Activated naive CD8-positive, alpha-beta T cell treated with anti-CD3 and anti-CD28 coated beads, Interleukin-2, amount 50 U/mL, for 16 hours (primary cell): ENCODE measurements around the gene GMDS.
"Not testable (repeated sequence)": the region's sequence is repeated elsewhere in the genome, so short reads cannot be mapped to it uniquely, and the experiment has no call there.

Source experiments
- DNase-seq: peaks from one replicate; pipeline ENCODE4 v3.0.0-alpha.2; 2020; ENCODE audit warnings: low read depth, low spot score

The GMDS gene

DNA sequence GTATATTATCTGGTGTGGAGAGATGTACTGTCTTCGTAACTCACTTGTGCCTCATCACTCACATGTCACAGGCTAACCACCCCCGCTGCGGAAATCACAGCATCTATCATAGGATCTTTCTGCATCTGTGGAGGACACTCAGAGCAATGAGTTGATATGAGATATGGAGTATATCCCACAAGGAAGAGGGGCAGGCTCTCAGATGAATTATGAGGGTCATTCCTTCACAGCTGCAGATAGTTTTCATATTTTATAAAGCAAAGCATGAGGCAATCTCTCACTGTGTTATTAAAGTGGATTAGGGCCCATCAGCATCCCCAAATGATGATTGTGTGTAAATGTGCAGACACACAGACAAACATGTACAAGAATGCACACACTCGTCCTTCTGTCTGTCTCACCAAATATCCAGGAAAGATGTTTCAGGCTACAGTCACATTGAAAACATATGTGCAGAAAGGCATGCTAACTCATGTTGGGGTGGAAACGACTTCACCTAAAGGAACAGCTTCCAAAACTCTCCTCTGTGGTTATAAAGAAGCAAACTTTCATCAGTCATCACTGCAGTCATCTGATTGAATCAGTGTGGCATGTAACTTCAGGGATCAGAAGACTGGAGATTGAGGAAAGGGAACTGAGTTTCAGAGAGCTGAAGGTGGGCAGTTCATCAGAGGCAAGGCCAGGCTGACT is 471.0 kb downstream of the GMDS start:
- no peak for DNase-seq

DNA sequence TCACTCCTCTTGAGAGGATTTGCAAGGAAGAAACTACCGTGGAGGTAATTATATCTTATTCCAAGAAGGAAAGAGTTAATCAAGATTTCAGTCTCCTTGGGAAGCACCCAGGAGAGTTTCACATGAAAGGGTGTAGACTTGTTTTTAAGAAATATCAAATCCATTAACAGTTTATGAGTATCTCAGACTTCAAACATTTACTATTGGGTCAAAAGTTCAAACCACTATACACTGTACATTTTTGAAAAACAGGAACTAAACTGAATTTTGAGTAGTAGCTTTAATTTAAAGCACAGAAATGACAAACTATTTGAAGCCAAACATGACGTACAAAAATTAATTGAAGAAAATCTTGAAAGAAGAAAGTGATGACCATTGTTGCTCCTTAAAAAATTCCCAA is 471.7 kb downstream of the GMDS start:
- no peak for DNase-seq

DNA sequence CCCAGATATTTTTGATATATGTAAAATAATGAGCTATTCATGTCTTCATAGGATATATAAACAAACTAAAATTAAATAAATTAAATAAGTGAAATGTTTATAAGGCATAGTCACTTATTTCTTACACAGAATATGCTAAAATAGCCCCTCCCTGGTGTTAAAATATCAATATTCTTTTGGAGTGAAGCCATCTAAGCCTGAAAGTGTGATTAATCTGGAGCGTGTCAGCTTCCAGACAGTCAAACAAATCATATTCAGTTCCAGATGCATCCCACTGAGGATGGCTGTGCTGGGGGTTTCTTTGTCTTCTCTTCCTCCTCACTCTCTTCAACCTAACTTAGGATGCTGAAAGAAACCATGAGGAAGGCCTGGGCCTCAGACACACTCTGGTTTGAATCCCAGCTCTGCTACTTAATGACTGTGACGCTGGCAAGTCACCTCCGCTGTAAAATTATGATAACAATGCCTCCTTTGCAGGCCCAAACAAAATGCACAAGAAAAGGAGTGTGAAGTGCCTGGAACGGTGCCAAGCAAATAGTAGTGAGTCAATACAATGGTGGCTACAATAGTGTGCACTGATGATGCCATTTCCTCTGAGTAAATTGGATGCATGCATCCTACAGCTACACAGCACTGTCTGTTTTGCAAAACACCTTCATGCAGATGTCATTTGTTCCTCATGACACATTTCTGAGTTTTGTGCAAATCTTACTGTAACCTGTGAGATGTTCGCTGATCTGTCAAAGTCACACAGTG is 474.3 kb downstream of the GMDS start:
- no peak for DNase-seq

DNA sequence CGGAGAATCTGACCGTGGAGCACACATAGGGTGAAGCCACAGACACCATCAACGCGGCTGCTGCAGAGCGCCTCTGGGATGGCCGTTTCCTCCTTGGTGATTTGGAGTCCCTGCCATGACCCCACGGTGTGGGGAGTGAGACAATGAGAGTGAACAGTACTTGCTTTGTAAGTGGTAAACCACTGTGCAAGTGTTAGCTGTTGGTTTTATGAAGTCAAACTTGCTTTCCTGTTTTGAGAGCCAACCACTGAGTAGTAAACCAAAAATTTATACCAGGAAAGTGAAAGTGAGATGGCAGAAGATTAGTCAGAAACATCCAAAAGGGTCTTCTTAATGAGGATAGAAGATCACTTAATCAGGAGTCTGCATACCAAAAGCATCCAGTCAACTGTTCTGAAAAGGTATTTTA is 475.0 kb downstream of the GMDS start:
- DNase-seq, result peak; percentile 27

DNA sequence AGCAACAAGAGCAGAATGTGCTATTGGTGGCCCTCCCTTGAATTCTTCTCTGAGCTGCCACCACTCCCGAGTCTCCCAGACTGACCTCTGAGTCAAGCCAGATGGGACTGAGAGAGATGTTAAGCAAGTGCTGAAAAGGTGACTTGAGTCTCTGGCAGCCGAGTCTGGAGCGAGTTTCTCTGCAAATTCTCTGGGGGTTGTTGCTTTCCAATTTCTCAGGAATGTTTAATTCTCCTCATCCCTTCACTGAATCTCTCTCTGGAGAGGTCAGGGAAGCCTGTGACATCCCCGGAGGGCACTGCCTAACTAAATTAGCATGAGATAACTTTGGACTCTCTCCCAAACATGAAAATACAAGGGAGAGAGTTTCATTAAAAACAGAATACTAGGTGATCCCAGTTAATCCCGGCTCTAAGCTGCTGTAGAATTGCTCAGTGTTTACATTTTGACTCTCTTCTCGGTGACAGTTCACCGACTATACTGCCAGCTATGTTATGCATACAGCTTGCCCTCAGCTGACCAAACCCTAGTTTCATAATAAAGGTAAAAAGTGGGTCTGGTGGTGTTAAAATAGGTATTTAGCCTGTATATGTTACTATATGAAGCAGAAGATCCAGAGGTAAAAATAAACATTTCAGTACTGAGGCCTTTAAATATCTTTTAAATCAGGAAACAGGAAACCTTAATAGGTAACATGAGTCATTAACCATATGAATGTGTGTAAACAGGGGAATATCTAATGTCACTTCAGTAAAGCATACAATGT is 477.7 kb downstream of the GMDS start:
- no peak for DNase-seq

DNA sequence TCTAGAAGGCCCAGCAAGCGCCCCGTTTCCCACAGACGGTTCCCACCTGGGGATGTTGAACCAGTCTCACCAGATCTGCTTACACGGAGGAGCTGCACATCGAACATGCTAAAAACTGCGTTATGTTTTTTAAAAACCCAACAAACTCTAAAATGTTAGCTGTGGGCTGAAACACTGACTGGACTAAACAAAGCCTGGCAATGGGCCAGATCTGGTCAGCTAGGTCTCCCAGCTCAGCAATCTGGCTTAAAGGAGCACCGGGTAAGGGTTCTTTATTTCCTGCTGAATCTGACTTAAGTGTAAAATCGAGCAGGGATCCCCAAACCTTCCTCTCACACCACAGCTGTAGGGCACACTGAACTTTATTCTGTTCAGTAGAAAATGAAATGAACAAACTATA is 478.8 kb downstream of the GMDS start:
- no peak for DNase-seq

DNA sequence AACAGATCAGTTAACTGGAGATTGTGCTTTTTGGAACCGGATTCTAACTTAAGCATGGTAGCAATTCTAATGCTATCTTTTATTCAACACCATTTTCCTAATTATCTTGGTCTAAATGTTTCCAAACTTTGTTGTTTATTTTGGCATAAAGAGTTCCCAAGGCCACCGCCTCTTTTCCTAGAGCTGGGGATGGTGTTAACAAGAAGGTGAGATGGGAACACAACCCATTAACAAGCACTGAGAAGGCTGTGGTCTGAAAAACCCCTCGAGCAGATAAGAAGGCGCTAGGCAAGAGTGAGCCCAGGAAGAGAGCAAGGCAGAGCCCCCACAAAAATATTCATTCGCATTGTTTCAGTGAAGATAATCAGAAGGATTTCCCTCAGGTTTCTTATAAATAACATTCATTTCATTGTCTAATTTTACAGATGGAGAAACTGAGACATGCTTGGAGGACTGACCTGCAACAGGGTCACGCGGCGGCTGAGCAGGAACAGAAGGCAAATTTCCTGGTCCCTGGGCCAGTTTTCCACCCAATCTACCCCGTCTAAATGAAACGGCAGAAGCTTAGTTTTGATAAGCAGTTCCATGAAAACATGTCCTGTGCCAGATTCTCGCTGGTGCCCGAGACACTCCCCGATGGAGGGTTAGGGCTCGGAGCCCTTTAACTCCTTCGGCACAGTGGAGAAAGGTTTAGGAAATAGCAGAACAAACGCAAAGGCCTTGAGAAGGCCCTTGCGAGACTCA is 480.1 kb downstream of the GMDS start:
- no peak for DNase-seq

DNA sequence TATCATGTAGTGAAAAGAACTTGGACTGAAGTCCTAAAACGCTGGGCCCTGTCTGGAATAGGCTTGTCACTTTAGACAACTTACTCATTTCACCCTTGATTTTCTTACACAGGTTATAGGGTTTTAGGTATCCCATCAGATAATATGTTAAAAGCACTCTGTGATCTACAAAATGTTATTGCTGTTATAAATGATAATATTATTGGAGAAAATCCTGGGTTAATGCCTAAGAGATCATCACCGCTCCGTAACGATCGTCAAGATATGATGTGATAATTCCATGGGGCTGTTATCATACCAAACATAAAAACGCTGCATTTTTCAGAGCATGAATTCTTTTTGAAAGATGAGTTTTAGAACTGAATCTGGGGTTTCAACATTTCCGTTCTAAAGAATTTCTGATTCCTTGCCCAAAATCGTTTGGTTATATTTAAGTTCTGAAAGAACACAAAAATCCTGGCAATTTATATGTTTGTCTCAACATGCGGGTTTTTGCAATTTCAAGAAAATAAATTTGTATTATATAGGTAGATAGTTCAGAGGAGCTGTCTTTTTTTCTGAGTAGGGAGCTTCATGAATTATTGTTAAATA is 480.9 kb downstream of the GMDS start:
- no peak for DNase-seq

DNA sequence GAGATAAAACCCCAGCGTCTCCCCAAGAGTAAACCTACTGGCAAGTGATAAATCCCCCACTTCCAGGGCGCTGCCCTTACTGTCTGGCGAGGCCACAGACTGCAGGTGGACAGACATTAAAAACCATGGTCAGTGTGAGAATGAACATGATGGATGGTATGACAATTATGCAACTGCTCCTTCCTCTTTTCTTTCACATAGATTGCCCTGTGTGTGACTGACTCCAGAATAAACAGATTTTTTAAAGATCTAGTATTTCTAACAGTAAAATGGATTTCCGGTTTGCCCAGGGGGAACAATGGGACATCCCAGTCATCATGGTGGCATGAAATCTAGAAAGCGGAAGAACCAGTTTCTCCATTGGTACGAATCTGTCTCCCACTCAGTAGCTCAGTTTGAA is 482.0 kb downstream of the GMDS start:
- DNase-seq, result no peak

DNA sequence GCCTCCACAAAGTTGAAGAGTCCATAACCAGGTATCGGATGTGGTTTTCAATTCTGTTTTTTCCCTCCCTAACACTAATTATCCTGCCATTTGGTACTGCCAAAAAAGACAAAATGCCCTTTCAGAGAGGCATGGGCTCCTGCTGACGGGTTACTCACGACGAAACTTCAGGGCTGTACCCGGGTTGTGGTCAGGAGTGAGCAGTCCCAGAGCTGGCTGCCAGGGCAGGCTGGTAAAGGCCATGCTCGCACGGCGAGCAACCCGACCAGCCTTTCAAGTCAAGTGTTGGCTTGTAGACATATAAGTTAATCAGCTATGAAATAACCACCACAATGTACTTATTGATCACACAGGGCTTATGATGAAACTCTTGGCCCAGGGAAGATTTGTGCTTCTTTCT is 483.2 kb downstream of the GMDS start:
- no peak for DNase-seq

DNA sequence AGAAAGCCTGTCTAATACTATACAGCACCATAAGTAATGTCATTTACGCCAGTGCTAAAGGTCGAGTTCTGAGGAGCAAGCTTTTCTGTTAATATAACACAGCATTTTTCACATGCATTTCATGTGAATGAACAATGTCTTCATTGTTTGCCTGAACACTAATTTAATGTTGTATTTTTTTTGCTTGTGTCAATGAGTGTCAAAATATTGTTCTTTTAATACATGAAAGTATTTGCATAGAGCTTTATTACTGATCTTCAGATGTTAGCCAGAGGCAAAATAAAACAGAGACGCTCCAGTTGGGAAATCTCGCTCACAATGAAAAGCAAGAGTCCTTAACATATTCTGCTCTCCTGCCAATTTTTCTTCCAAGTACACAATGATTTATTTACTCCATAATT is 483.9 kb downstream of the GMDS start:
- no peak for DNase-seq

DNA sequence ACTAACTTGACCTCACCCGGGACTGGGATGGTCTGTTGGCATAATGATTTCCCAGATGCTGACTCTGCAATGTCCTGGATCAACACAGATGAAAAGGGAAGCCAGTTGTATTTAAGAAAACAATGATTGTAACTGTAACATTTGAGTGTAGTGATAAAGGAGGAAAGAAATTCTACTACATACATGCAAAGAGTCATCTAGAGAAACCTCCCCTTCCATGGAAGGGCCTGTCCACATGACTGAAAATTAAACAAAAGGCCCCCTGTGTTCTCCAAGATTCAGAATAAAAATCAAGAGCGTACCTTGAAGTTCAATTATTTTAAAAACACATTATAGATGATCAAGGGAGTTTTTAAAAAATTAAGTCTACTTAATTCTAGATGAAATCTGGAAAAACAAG is 484.5 kb downstream of the GMDS start:
- DNase-seq, result no peak

DNA sequence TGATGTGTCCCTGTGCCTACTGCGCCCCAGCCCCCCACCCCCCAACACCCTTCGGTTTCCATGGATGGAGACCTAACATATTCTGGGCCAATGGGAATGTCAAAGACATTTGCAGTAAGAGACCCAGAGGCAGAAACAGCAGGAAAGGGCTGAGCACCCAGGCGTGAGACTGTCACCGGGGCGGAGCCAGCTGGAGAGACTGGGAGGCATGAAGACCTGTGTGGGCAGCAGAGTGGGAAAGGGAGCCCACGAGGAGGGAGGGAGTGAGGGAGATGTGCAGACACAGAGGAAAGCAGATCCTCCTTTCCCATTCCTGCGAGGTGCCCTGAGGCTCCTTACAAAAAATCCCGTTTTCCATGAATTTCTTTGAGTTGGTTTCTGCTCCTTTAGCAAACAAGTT is 485.5 kb downstream of the GMDS start:
- no peak for DNase-seq

DNA sequence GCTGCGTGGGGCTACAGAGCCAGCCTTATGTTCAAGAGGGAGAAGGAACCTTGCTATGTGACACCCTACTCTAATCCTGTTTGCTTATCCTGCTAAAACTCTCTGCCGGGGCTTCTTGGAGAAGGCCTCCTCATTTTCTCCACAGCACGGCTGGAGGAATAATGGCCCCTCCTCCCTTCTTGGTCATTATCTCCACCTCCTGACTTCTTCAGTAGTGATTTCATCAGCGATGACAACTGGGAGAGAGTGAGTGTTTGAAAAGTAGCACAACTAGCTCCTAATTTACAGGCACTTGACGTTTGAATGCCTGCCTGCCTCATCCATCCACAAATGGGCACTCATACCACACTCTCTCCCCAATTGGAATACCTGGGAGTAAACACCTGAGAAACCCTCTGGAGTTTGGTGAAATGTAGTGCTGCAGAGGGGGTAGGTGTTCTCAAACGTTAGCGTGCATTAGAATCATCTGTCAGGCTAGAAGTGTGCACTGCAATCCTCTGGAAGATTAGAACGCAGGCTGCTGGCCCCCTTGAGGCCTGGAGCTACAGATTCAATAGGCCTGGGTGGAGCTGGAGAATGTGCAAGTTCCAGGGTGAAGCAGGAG is 487.2 kb downstream of the GMDS start:
- DNase-seq, result no peak

DNA sequence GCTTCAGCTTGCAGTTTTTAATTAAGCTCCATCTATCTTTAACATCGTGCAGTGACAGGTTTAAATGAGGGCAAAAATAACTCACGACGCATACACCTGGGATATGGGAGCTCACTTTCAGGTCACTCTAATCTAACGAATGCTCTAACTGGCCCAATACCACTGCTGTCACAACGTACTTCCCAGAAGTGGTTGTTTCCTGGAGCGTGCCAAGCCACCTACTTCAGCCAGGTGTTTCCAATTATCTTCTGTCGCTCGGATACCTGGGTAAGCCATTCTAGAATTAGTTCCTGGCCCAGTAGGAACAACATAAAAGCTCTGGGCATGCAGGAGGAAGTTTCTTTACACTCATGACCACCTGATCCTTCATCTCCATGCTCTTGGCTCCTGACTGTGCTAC is 488.3 kb downstream of the GMDS start:
- no peak for DNase-seq

DNA sequence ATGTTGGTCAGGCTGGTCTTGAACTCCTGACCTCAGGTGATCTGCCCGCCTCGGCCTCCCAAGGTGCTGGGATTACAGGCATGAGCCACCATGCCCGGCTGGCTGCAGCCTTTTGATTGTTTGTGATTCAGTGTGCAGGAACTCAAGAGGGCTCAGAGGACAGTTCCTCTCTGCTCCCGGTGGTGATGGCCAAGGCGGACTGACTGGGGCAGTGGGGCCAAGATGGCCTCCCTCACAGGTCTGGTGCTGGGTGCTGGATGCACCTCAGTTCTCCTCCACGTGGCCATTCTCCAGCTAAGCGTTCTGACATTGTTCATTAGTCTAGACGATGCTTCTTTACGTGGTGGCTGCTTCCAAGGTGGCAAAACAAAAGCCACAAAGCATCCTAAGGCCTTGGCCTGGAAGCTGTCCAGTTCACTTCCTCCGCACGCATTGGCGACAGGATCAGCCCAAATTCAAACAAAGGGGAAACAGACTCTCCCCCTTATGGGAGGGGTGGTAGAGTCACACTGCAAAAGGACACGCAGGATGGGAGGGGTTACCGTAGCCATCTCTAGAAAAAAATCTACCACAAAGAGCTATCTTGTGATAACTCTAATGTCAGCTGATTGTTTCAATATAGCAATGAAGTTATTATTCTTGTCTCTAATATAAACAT is 488.8 kb downstream of the GMDS start:
- DNase-seq, result no peak

DNA sequence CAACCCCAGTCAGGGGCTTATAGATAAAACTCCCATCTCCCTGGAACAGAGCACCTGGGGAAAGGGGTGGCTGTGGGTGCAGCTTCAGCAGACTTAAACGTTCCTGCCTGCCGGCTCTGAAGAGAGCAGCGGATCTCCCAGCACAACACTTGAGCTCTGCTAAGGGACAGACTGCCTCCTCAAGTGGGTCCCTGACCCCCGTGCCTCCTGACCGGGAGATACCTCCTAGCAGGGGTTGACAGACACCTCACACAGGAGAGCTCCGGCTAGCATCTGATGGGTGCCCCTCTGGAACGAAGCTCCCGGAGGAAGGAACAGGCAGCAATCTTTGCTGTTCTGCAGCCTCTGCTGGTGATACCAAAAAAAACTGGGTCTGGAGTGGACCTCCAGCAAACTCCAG is 494.3 kb downstream of the GMDS start:
- DNase-seq, result not testable (repeated sequence)

DNA sequence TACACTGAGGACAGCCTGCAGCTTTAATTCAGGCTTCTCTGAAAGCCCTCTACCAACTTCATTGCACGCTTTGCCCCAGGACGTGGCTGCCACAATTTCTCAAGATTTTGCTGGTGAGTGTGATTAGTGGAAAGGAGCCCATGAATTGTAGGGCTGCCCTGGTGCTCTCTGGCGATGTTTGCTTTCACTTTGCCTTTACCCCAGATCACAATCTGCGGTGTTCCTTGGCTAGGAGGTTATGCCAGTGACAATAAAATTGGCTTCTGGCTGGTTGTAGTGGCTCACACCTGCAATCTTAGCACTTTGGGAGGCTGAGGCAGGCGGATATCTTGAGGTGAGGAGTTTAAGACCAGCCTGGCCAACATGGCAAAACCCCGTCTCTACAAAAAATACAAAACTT is 496.4 kb downstream of the GMDS start:
- no peak for DNase-seq

DNA sequence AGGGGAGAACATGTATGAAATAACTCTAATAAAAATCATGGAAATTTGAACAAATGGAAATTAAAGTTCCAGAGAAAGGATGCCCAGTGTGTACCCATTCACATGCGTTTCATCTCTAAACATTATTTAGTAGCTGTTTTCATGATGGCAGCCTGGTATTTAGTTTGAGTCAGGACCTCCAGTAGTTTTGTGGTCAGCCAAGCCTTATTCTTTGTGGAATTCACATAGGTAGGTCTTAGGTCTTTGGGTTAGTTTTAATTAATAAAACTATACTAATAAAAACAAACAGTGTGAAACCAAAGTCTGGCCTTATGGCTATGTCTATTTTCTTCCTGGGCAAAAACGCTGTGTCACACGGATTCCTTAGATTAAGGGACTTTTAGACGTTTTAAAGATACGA is 497.9 kb downstream of the GMDS start:
- no peak for DNase-seq

DNA sequence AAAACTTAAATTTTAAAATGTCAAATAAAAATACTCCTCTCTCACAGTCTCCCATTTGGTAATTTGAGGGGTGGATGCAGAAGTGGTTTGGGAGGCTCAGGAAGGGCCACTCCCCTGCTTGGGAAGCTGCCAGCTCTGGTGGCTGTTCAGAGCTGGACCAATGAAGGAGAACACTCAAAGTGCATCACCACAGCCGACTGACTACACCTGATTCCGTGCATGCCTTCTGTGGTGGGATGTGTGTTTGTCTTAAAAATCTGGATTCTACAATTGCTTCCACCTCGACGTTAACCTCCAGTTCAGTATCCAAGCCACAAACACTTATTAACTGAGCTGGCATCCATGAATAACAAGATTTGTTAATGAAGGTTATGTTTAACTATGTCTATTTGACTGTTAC is 498.4 kb downstream of the GMDS start:
- no peak for DNase-seq

DNA sequence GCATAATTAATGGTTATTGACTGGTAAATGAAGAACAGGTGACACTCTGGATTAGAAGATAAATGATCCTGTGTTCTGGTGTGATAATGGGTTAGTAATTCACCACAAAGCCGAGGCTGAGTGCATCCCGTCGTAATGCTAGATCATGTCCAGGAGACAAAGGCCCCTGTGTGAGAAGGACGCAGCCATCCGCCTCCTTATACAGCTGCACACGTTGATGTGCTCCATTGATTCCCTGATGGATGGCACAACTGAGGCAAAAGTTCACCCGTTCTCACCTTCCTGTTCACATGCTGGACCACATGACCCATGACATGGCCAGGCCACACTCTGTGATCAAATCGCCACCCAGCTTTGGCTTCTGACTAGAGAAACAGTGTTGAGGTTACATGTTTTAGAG is 499.6 kb downstream of the GMDS start:
- no peak for DNase-seq
